Right renal cortex interstitium (tissue), 3 donors: ENCODE results near the gene B4GALNT2. TPM values are rescaled to one million over a fixed set of nuclear protein-coding genes. Genes with fewer than 3 reads are reported as not detected.

Experiments used
- DNase-seq, 3 donors: peaks; one replicate each; pipeline ENCODE4 v3.0.0-alpha.2; 2013; ENCODE audit warnings: low read depth in 3 of 3, low spot score in 2 of 3
- polyA plus RNA-seq, 3 donors: library from polyadenylated mRNA; unstranded; fragments of 120-200 nt; gene quantifications; one replicate each; pipeline ENCODE4 v1.2.1, GENCODE V29; 2013; ENCODE audit not compliant: insufficient read length in 3 of 3

B4GALNT2 gene
- polyA plus RNA-seq, 3 donors = 0.50 to 1.9 (median 0.79) TPM

DNA sequence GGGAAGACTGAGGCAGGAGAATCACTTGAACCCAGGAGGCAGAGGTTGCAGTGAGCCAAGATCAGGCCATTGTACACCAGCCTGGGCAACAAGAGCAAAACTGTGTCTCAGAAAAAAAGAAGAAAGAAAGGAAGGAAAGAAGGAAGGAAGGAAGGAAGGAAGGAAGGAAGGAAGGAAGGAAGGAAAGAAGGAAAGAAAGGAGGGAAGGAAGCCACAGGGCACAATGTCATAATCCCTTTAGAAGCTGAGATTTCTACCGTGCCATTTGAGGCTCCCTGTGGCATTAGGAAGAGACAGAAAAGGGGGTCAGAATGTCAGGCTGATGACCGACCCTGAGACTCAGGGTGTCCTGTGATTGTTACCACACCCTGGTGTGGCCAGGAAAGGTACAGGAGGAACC is 71.2 kb downstream of the B4GALNT2 start:
- DNase-seq = no peak

DNA sequence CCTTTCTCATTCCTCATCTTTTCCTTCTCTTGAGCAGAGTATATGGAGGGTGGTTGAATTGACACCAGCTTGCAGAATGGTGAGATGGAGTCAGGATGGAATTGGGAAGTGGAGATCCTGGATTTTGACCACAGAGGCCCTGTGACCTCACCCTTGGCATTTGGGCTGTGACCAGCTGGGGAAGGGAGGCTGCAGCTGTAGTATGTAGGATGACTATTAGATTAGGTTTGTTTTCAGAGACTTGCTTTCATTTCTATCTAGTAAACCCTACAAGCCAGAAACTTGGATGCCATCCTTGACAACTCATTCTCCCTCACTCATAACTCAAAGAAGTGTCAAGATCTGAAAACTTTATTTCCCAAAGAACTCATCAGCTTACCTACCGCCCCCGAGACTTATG is 71.9 kb downstream of the B4GALNT2 start:
- DNase-seq = no peak

DNA sequence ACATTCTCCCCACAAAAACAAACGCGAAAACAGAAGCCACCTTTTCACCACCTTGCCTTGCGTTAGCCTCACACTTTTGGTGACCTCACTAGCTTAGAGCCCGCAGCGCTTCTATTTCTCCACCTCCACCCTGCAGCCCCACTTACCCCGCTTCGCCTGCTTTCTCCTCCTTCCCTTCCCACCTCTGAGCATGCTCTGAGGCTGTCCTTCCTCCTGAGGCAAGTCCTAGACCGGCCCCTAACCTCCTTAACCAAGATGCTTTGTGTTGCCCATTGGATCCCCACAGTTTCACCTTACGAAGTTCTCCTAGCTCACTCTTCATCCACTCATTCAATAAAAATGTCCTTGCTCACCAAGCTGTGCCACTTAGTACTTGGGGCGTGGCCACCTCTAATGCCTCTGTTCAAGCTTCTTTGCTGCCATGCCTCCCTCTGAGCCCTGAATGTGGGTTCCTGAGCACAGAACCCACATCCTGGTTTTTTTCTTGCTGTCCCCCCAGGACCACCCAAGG is 76.5 kb downstream of the B4GALNT2 start:
- DNase-seq = no peak

DNA sequence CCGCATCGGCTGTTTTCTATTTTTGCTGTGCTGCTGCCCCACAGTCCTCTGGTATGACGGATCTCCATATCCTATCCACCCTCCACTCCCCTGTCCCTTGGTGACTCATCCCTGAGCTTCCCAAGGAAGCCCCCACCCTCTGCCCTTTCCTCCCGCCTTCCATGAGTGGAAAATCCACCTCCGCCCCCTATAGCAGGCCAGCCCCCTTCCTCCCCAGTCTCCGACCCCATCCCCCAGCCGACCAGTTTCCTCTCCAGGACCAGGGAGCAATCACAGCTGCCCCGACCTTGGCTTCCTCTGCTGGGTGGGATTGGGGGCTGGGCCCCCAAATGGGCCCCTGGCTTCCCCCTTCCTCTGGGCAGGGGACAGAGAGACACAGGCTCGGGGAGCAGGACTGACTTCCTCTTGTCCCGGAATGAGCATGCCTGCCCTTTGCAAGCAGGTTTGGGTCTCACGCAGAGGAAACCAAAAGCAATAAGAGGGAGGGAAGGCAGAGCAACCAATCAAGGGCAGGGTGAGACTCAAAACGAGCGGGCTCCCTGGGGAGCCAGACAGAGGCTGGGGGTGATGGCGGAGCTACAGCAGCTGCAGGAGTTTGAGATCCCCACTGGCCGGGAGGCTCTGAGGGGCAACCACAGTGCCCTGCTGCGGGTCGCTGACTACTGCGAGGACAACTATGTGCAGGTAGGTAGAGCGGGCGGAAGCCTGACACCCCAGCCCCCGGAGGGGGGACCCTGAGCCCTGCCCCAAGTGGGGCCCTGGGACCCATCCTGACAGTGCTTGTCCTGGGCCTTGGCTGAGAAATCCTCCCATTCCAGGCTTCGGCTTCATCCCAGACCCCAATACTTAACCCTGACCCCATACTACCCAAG is 77.8 kb downstream of the B4GALNT2 start, which contains the start of the genes ABI3 and GNGT2:
ABI3 (plus strand) TSS at position 550 of the 872 bp plus-strand sequence; CDS start at position 568, 18 bp downstream.
GNGT2 (minus strand) TSS at position 417 of the 872 bp plus-strand sequence. CDS start 3,152 bp downstream, outside the sequence.
- DNase-seq = no peak

DNA sequence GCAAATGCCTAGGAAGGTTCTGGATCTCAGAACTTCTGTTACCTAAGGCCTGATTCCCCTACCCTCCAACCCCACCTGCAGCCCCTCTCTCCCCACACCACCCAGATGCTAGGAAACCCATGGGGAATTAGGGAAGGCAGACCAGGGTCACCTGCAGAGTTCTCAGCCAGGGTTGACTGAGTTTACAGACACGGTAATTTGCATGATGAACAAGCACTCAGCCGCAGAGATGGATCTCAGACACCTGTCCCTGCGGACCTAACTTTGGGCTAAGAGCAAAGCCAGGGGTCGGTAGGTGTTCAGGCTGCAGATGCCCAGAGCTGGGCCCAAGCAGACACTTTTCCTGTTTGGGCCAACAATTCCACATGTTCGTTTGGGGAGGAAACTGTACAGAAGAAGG is 80.8 kb downstream of the B4GALNT2 start:
- no peak for DNase-seq

DNA sequence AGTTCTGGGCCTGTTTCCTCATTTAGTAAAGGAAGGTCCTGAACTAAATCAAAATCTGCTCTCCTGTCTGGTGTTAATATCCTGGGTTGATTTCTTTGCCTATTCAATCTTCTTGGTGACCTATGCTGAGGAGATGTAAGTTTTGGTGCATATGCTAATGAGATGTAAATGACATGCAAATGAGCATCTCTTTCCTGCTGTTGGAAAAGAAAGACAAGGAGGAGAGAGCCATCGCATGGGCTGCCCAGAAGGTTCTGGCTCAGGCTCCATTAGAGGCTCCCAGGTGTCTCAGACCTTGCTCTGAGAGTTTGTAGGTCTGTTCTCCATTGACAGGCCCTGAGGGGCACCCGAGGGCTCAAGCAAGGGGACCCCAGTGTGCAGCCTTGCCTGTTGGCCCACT is 81.3 kb downstream of the B4GALNT2 start:
- no peak for DNase-seq

DNA sequence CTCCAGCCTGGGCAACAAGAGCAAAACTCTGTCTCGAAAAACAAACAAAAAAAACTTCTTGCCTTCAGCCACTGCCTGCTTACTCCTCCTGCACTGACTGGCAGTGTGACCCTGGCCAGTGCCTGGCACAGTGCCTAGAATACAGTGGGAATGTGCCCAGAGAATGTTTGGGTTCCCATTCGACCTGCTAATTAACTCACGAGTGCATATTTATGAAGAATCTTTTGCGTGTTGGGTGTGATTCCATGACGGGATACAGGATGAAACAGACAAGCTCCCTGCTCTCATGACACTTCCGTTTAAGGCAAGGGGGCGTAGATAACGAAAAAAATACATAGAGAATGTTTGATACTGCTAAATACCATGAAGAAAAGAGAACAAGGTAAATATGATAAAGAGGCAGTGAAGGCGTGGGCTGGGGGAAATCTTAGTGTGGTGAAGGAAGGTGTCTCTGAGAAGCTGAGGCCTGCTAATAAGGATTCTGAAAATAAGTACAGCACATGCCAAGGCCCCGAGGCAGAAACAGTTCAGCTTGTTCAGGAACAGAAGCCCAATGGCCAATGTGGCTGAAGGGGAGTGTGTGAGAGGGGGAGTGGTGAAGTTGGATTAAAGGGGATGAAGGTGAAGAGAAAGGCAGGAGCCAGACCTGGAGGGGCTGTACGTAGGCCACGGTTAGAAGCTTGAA is 82.2 kb downstream of the B4GALNT2 start:
- no peak for DNase-seq

DNA sequence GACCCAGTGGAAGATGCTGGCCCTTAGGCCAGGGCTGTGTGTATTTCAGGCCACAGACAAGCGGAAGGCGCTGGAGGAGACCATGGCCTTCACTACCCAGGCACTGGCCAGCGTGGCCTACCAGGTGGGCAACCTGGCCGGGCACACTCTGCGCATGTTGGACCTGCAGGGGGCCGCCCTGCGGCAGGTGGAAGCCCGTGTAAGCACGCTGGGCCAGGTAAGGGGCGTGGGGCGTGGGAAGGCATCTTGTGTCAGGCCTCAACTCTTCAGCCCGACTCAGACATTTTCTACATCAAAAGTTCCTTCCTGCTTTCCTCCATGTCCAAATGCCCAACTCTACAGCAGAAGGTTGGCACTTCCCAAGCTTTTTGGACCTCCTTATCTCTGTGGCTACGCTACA is 83.9 kb downstream of the B4GALNT2 start:
- no peak for DNase-seq

DNA sequence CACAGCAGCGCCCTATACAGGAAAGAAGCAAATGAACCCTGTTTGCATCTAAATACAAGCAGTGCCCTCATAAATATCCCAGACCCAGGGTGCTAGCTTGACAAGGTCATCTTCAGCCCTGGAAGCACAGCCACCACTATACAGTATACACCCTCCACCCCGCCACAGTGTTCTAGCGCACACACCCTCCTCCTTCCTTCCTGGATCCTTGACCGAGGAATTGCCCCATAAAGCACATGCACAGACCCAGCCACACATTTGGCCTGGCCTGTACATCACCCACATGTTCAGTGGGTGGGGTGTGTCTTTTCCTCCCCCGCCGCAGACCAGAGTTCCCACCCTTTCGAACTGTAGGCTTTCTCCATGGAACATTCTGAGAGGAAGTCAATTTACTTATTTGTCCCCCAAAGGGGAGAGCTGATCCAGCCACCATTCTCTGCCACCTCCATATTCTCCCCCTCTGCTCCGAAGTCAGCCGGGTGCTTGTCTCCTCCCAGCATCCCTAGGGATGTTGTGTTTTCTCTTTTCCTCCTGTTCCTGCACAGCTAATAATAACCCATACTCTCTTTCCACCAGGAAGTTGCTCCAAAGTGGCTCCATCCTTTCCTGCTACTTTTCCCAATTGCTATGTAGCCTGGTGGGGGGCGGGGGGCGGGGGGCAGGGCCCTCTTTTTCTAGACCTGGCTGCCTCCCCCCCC is 84.5 kb downstream of the B4GALNT2 start:
- no peak for DNase-seq

DNA sequence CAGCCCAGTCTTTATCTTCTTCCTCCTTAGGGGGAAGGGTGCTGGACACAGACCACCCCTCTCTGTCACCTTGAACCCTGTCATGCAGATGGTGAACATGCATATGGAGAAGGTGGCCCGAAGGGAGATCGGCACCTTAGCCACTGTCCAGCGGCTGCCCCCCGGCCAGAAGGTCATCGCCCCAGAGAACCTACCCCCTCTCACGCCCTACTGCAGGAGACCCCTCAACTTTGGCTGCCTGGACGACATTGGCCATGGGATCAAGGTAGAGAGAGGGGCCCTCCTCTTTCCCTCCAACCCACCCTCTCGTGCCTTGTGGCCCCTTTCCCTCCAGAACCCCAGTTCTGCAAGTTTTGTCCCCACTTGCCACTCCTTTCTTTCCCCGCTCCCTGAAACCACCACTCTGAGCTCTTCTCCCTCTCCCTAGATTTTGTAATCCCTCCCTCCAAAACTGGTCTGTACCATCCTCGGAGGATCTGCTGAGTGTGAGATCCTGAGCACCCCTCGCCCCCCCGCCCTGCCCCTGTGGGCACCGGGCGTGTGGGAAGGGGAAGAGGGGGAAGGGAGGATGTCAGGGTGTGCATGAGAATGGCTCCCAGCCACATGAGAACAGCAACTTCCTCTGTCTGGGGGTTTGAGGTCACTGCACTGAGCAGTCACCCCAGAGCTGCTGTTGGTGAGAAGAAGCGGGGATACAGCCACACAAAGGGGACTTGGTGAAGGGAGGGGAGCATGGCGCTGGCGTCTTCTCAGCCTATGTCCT is 85.3 kb downstream of the B4GALNT2 start:
- DNase-seq = no peak

DNA sequence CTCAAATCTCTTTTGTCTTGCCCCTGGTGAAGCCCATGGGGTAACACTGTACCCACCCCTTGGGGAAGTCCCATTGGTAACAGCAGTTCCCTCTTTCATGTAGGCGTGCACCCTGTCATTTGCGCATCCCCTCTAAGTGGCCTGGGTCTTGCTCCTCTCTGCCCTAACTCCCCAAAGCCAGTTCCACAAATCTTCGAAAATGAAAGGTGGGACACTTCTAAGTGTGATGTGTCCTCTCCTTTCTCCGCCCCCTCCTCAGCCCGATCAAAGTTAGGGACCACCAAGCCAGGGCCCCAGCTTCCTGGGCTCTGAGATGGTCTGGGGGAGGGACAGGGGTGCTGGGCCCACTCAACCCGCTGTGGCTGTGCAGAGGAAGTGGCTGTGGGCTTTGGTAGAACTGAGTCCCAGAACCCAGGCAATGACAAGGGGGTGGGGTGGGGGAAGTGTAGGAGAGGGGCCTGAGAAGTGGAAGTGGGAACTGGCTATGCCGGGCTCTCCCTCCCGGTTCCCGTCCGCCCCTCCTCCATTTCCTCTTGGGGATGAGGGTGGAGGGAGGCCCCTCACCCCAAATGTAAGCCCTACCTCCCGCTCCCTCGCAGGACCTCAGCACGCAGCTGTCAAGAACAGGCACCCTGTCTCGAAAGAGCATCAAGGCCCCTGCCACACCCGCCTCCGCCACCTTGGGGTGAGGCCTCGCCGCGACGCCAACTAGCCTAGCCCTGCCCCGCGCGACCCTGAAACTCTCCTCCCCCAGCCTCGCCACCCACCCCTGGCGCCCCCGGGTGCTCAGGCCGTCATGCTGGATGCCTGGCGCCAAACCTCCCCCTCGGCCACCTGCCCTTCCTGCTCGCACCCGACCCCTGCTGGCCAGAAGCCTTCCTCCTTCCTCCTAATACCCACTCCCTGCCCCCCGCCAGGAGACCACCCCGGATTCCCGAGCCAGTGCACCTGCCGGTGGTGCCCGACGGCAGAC is 86.7 kb downstream of the B4GALNT2 start:
- no peak for DNase-seq

DNA sequence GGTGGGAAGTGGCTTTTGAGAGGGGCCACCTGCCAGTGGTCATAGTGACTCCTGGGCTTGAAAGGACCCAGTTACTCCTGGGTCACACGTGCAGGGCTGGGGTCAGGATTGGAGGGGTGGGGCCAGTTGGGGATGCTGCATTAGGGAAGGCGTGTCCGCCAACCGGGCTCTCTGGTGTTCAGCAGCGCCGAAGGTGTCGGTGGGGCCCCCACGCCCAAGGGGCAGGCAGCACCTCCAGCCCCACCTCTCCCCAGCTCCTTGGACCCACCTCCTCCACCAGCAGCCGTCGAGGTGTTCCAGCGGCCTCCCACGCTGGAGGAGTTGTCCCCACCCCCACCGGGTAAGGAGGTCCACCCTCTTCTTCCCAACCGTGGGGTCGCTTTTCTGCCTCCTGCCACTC is 87.4 kb downstream of the B4GALNT2 start:
- DNase-seq = no peak

DNA sequence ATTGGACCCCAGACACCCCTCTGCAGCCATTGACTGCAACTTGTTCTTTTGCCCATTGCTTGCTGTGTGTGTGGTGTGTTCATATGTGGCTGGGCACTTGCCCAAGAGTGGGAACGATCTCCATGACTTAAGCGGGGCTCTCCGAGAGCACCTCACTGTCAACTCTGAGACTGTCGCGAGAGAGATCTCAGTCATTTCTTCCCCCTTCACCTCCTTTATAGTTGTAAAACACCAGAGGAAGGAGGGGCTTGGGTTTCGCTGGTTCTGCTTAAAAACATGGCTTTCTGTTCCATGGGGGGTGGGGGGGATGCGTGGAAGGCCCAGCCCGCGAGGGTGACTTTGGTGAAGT is 90.6 kb downstream of the B4GALNT2 start:
- DNase-seq = no peak

DNA sequence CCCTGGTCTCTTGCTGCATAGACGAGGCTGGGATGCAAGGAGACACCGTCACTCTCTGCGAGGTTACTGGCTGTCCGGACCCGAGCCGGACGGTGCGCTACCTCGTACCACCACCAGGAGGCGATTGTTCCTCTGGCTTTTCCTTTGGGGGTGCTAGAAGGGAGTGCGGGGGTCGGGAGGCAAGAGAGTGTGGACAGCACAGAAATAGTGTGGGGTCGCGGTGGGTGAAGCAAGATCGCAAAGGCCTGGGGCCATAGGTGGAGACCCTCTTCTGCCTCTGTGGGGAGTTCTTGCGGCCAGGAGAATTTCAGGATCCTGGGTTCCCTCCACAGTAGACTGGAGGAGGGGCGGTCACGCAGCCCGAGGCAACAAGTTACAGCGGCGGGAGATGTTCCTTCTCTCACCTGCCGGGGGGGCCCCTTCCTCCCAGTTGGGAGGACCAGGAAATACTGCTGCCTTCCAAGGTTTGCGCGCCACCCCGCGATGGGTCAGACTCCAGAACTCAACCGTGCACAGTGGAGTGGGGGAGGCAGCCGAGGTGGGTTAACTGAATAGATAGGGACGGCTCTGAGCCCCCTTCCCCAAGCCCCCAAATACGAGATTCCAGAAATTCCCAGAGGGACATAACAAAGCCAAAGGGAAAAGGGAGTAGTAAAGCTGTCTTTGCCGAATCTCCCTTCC is 91.1 kb downstream of the B4GALNT2 start:
- DNase-seq = no peak

DNA sequence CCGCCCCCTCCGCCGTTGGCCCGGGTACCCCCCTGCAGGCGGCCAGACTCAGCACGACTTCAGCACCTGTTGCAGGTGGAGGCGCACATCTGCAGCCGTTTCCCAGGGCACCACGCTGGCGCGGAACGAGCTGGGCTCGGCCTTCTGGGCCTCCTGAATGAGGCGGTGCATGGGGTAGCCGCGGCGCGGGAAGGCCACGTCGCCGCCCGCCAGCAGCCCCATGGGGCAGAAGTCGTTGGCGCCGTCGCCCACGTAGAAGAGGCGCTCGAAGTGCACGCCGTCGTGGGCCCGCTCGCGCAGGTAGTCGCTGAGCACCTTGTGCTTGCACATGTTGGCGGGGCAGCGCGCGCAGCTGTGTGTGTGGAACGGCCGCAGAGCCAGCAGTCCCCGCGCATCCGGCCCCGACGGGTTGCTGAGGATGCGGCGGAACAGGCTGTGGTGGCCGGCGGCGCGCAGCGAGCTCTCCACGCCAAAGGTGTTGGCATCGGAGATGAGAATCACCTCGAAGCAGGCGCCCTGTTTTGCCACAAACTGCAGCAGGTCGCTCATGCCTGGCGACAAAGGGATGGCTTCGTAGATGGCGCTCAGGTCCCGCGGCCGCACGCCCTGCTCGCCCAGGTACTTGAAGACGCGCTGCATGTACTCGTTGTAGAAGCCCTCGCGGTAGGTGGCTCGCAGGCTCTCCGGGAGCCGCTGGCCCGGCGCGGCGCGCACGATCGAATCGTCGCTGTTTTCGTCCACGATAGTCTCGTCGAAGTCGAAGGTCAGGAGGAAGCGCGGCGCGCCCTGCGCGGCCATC is 91.8 kb downstream of the B4GALNT2 start:
- no peak for DNase-seq

DNA sequence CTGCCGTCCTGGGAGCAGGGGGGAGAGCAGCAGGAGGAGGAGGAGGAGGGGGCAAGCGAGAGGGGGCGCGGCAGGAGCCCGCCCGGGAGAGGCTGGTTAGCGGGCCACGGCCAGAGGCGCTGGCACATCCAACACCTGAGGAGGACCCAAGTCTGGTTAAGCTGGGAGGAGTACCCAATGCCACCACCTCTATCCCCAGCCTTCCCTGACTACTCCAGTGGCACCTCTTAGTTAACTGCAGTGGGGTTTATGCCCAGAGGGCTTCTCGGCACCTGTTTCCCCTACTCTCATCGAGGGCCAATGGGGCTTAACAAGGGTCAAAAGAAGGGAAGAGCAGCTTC is 92.4 kb downstream of the B4GALNT2 start:
- no peak for DNase-seq

DNA sequence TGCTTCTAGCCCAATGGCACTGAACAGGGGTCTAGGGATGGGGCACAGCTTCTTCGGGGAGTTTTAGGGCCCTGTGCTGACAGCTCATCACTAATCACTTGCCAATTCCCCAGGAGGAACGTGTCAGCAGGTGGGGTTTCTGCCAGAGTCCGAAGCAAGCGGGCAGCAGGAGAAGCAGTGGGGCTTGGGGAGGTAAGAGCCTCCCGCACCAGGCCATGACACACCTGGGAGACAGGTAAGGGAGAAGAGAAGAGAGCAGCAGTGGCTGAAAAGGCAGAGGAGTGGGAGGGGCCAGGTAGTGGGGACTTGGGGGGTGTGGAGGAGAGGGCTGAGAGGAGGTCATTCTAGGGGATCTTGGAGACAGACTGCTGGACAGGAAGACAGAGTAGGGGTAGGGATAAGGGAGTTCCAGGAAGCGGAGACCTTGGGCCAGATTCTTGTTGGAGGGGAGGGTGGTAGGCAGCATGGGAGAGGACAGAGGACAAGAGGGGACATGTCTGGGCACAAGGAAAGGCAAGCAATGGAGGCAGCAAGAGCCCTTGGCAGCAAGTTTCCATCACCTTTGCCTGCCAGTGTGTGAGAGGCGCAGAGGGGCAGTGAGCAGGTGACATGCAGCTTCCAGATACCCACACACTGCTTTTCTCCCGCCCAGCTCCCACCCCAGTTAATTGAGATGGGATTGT is 93.1 kb downstream of the B4GALNT2 start:
- DNase-seq = no peak
